H9 (cell line): Measurements from ENCODE around the gene LTK. TPM values are rescaled to one million over a fixed set of nuclear protein-coding genes. Genes with fewer than 3 reads are reported as not detected.

Experiments used
- DNase-seq: peaks from one replicate; pipeline ENCODE4 v3.0.0-alpha.2; 2017
- H2AFZ ChIP-seq: one replicate; pipeline ENCODE4 v1.6.1; 2013; ENCODE audit warnings: mild to moderate bottlenecking, low read length, control low read depth, moderate library complexity
- H2AK5ac ChIP-seq: 2 replicates; pipeline ENCODE4 v1.6.1; 2013; ENCODE audit warnings: low read length, control low read depth, mixed read lengths; ENCODE audit not compliant: insufficient read length
- H2BK120ac ChIP-seq: one replicate; pipeline ENCODE4 v1.6.1; 2013; ENCODE audit warnings: low read depth, mild to moderate bottlenecking, low read length, control low read depth, inconsistent platforms; ENCODE audit not compliant: poor library complexity, severe bottlenecking
- H2BK12ac ChIP-seq: 2 replicates; pipeline ENCODE4 v1.6.1; 2013; ENCODE audit warnings: low read length, control low read depth, mixed read lengths, low read depth; ENCODE audit not compliant: insufficient read length
- H2BK15ac ChIP-seq: 2 replicates; pipeline ENCODE4 v1.6.1; 2013; ENCODE audit warnings: low read depth, low read length, control low read depth
- H2BK20ac ChIP-seq: one replicate; pipeline ENCODE4 v1.6.1; 2013; ENCODE audit warnings: low read depth, mild to moderate bottlenecking, low read length, control low read depth, inconsistent platforms; ENCODE audit not compliant: poor library complexity, severe bottlenecking
- H2BK5ac ChIP-seq: 2 replicates; pipeline ENCODE4 v1.6.1; 2013; ENCODE audit warnings: low read length, control low read depth, mixed read lengths; ENCODE audit not compliant: insufficient read length
- H3K14ac ChIP-seq: 2 replicates; pipeline ENCODE4 v1.6.1; 2013; ENCODE audit warnings: low read length, control low read depth; ENCODE audit not compliant: insufficient read depth
- H3K18ac ChIP-seq: 2 replicates; pipeline ENCODE4 v1.6.1; 2013; ENCODE audit warnings: low read depth, mild to moderate bottlenecking, mixed read lengths, low read length, control low read depth; ENCODE audit not compliant: insufficient read length
- H3K23ac ChIP-seq: 2 replicates; pipeline ENCODE4 v1.6.1; 2013; ENCODE audit warnings: low read length, control low read depth, mixed read lengths, low read depth; ENCODE audit not compliant: insufficient read length
- H3K23me2 ChIP-seq: 2 replicates; pipeline ENCODE4 v1.6.1; 2013; ENCODE audit warnings: low read depth, mild to moderate bottlenecking, mixed read lengths, low read length, control low read depth; ENCODE audit not compliant: insufficient read length, poor library complexity, severe bottlenecking
- H3K27ac ChIP-seq: 2 replicates; pipeline ENCODE4 v1.5.1; 2013; ENCODE audit warnings: low read length, control low read depth, mixed read lengths, low read depth; ENCODE audit not compliant: insufficient read length
- H3K27me3 ChIP-seq: 2 replicates; pipeline ENCODE4 v1.6.1; 2013; ENCODE audit warnings: low read length, control low read depth, inconsistent platforms; ENCODE audit not compliant: insufficient read depth
- H3K4ac ChIP-seq: 2 replicates; pipeline ENCODE4 v1.6.1; 2013; ENCODE audit warnings: low read depth, mild to moderate bottlenecking, control low read depth, inconsistent platforms, low read length, moderate library complexity
- H3K4me1 ChIP-seq: 2 replicates; pipeline ENCODE4 v1.6.1; 2013; ENCODE audit warnings: low read length, control low read depth, inconsistent platforms; ENCODE audit not compliant: insufficient read depth
- H3K4me2 ChIP-seq: 2 replicates; pipeline ENCODE4 v1.6.1; 2013; ENCODE audit warnings: low read length, control low read depth, mixed read lengths; ENCODE audit not compliant: insufficient read length, insufficient read depth
- H3K56ac ChIP-seq: 2 replicates; pipeline ENCODE4 v1.6.1; 2013; ENCODE audit warnings: low read depth, mild to moderate bottlenecking, mixed read lengths, low read length, control low read depth; ENCODE audit not compliant: insufficient read length
- H3K79me1 ChIP-seq: 2 replicates; pipeline ENCODE4 v1.6.1; 2013; ENCODE audit warnings: low read depth, mild to moderate bottlenecking, moderate library complexity, low read length, control low read depth, inconsistent platforms; ENCODE audit not compliant: insufficient read depth, poor library complexity, severe bottlenecking
- H3K79me2 ChIP-seq: 2 replicates; pipeline ENCODE4 v1.6.1; 2013; ENCODE audit warnings: low read length, control low read depth, inconsistent platforms; ENCODE audit not compliant: insufficient read depth
- H3K9ac ChIP-seq: 2 replicates; pipeline ENCODE4 v1.6.1; 2013; ENCODE audit warnings: low read length, control low read depth, mixed read lengths; ENCODE audit not compliant: insufficient read length; ENCODE audit errors: extremely low read depth
- H3K9me3 ChIP-seq: one replicate; pipeline ENCODE4 v1.6.1; 2013; ENCODE audit warnings: low read depth, low read length, inconsistent platforms; ENCODE audit not compliant: control insufficient read depth
- H3T11ph ChIP-seq: one replicate; pipeline ENCODE4 v1.6.1; 2013; ENCODE audit warnings: mild to moderate bottlenecking, low read length, control low read depth, inconsistent platforms
- H4K20me1 ChIP-seq: one replicate; pipeline ENCODE4 v1.6.1; 2013; ENCODE audit not compliant: control insufficient read depth, insufficient read length, insufficient read depth
- H4K5ac ChIP-seq: 2 replicates; pipeline ENCODE4 v1.6.1; 2013; ENCODE audit warnings: low read depth, mild to moderate bottlenecking, mixed read lengths, low read length, control low read depth; ENCODE audit not compliant: insufficient read length
- H4K8ac ChIP-seq: replicated peaks from 2 replicates; pipeline ENCODE4 v1.6.1; 2013; ENCODE audit warnings: low read length, control low read depth, mixed read lengths, low read depth; ENCODE audit not compliant: insufficient read length
- H4K91ac ChIP-seq: 2 replicates; pipeline ENCODE4 v1.6.1; 2013; ENCODE audit warnings: low read depth, mild to moderate bottlenecking, moderate library complexity, mixed read lengths, low read length, control low read depth; ENCODE audit not compliant: insufficient read length
- H3K27ac Mint-ChIP-seq, 3 experiments: 2 replicates in 2 of 3; 3 replicates in 1 of 3; pipeline ENCODE4 v1.8.0; 2020 to 2021; ENCODE audit warnings: mixed read lengths in 3 of 3, mild to moderate bottlenecking in 1 of 3, moderate library complexity in 1 of 3
- H3K27me3 Mint-ChIP-seq: 2 replicates; pipeline ENCODE4 v1.8.0; 2021; ENCODE audit warnings: low read depth, mild to moderate bottlenecking, moderate library complexity, mixed read lengths
- H3K36me3 Mint-ChIP-seq, 3 experiments: 2 replicates in 2 of 3; 3 replicates in 1 of 3; pipeline ENCODE4 v1.8.0; 2020 to 2021; ENCODE audit warnings: low read depth in 3 of 3, mixed read lengths in 3 of 3; ENCODE audit not compliant: insufficient read depth in 1 of 3
- H3K4me1 Mint-ChIP-seq, 2 experiments: 2 replicates each; pipeline ENCODE4 v1.8.0; 2020; ENCODE audit warnings: mixed read lengths in 2 of 2
- H3K4me3 Mint-ChIP-seq, 2 experiments: 2 replicates in 1 of 2; 3 replicates in 1 of 2; pipeline ENCODE4 v1.8.0; 2020 to 2021; ENCODE audit warnings: mild to moderate bottlenecking in 2 of 2, mixed read lengths in 2 of 2, moderate library complexity in 1 of 2
- H3K9me3 Mint-ChIP-seq, 2 experiments: 2 replicates in 1 of 2; 3 replicates in 1 of 2; pipeline ENCODE4 v1.8.0; 2020; ENCODE audit warnings: mild to moderate bottlenecking in 2 of 2, mixed read lengths in 2 of 2, moderate library complexity in 1 of 2
- WGBS: extraction: QIAGEN DNeasy Blood & Tissue Kit; methylation state at CpG from one replicate; pipeline ENCODE4 v1.1.7; 2013; ENCODE audit warnings: missing lambda C conversion rate, low lambda C conversion rate, mixed read lengths; ENCODE audit not compliant: insufficient read length; ENCODE audit errors: extremely low coverage; 5-methylcytosine and 5-hydroxymethylcytosine counted together
- total RNA-seq: library from RNA; stranded (reverse); gene quantifications from 2 replicates; pipeline ENCODE4 v1.2.1, GENCODE V29; 2021
- TF ChIP-seq, protein P1 (sequence below): fragments of 200-600 bp; sonication (generic); conservative IDR thresholded peaks from 3 replicates; pipeline ENCODE4 v1.8.0; 2021; ENCODE audit warnings: antibody characterized with exemption, mild to moderate bottlenecking

LTK gene
- total RNA-seq, 1 experiment from 2014 or later, result 0.31 TPM

DNA sequence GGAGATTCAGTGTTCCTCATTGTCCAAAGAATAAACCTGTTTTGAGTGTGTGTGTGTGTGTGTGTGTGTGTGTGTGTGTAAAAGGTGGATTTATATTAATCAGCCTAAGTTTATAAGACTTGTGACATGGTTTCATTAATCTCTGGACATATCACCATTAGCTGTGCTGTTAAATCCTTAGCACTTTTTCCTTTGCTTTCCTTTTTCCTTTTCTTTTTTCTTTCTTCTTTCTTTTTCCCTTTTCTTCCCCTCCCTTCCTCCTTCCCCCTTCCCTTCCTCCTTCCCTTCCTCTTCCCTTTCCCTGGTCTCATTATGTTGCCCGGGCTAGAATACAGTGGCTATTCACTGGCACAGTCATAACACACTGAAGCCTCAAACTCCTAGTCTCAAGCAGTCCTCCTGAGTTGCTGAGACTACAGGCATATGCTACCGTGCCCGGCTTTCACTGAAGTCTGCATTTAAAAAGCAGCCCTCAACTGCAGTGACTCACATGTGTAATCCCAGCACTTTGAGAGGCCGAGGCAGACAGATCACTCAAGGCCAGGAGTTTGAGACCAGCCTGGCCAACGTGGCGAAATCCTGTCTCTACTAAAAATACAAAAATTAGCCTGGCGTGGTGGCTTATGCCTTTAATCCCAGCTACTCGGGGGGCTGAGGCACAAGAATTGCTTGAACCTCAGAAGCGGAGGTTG, 48.6 kb downstream of the LTK start:
- Mint-ChIP-seq H3K36me3 (peaks cover 34 to 68% (median 67%) of the 10 kb centered on the region in 3 experiments; a peak in 6 of 7 replicates), H3K27ac (peak overlapping the region in 1 of 3 experiments; percentile 31; a peak in 1 of 7 replicates), H3K4me3 (no peak overlapping the region), H3K27me3 (no peaks in the 10 kb centered on the region), H3K4me1 (no peaks in the 10 kb centered on the region), H3K9me3 (no peaks in the 10 kb centered on the region)
- Histone ChIP-seq H3K18ac (no peak overlapping the region), H4K8ac (no peak overlapping the region), H3K4me2 (no peak overlapping the region), H4K5ac (no peak overlapping the region), H3K79me2 (no peaks in the 10 kb centered on the region), H3K4ac (no peak overlapping the region), H3K27ac (no peak overlapping the region), H3K56ac (no peak overlapping the region), H2BK5ac (no peak overlapping the region), H2BK20ac (no peak overlapping the region), H2BK12ac (no peak overlapping the region), H3K27me3 (no peaks in the 10 kb centered on the region), H4K91ac (no peak overlapping the region), H3K23me2 (no peaks in the 10 kb centered on the region), H3K79me1 (no peaks in the 10 kb centered on the region), H3K9ac (no peak overlapping the region), H2BK15ac (no peak overlapping the region), H3T11ph (no peak overlapping the region), H3K23ac (no peak overlapping the region), H2AK5ac (no peak overlapping the region), H4K20me1 (no peaks in the 10 kb centered on the region), H3K14ac (no peak overlapping the region), H2AFZ (no peak overlapping the region), H3K4me1 (no peaks in the 10 kb centered on the region), H3K9me3 (no peaks in the 10 kb centered on the region), H2BK120ac (no peak overlapping the region)
- TF ChIP-seq, protein P1, sequence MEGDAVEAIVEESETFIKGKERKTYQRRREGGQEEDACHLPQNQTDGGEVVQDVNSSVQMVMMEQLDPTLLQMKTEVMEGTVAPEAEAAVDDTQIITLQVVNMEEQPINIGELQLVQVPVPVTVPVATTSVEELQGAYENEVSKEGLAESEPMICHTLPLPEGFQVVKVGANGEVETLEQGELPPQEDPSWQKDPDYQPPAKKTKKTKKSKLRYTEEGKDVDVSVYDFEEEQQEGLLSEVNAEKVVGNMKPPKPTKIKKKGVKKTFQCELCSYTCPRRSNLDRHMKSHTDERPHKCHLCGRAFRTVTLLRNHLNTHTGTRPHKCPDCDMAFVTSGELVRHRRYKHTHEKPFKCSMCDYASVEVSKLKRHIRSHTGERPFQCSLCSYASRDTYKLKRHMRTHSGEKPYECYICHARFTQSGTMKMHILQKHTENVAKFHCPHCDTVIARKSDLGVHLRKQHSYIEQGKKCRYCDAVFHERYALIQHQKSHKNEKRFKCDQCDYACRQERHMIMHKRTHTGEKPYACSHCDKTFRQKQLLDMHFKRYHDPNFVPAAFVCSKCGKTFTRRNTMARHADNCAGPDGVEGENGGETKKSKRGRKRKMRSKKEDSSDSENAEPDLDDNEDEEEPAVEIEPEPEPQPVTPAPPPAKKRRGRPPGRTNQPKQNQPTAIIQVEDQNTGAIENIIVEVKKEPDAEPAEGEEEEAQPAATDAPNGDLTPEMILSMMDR, result no peak
- WGBS, result no CpG with 5 or more reads among the region's 9 CpGs
- no peak for DNase-seq
